NCI-H2171 treated with DMSO at 0.1 percent for 48 hours (cell line): ENCODE measurements around the gene BBLN.

ENCODE experiments used
- DNase-seq: peaks from one replicate; lab custom pipeline; 2025; lab: John Stamatoyannopoulos, UW

The BBLN gene

GRCh38 chr9:128191406-128192046 is 31.5 kb downstream of the BBLN start, which contains the start of gene CIZ1:
CIZ1 (minus strand) TSS chr9:128191572; CDS start chr9:128190857, 715 bp downstream.
- DNase-seq = peak; percentile 64

DNA sequence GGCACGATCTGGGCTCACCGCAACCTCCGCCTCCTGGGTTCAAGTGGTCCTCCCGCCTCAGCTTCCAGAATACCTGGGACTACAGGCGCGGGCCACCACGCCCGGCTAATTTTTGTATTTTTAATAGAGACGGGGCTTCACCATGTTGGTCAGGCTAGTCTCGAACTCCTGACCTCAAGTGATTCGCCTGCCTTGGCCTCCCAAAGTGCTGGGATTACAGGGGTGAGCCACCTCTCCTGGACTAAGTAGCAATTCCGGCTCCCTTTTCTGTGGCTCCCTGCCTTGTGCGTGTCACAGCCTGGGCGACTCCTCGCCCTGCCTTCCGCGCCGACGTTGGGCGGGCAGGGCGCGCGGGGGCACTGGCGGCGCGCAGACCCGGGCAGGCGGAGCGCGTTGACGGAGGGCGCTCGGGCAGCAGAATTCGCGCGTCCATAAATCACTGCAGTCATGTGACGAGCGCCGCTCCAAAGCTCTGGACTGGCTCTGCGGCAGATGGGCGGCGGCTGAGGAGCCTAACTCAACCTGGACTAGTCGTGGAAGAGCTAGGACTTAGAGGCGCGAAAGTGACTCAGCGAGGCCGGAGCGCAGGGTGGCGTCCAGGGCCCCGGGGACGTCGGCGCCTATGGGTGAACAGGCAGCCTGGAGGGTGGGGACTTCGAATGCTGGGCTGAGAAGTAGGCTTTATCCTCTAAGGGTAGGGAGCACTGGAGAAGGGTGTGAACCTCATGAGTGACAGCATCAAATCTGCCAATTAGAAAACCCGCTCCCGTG is 32.7 kb downstream of the BBLN start:
- DNase-seq = peak; percentile 83

GRCh38 chr9:128193469-128194096 is 33.5 kb downstream of the BBLN start:
- DNase-seq = no peak

DNA sequence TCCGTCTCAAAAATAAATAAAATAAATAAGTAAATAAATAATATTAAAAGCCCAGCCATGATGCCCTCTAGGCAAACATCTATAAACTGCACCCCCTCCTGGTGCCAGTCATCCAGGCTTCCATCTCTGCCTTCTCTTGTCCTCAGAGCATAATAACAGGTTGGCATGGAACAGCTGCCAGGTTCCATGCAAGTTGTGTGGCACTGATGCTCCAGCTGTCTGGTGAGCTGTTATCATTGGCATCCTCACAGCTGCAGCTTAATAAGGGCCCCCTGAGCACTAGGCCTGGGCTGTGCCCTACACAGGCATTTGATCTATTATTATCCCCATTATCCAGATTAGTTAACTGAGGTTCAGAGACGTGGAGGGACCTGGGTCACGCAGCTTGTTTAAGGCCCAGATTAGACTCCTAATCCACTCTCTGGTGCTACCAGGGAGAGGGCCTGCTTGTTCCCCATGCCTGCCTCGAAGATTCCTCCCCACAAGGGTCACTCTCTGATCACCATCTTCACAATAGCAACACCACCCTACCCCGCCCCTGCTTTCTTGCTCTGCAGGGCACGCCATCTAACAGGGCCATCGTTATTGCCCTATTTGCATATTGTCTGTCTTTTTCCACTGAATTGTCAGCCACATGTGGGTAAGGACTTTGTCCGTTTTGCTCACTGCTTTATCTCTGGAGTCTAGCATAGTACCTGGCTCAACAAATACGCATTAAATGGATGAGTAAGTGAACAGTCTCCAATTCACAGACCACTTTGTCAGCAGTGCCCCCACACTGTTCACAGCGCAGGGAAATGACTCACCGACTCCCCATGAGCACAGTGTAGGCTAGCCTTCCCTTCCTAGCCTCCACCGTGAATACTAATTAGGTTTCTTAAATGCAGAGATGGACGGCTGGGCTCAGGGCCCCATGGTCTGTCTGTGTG is 41.6 kb downstream of the BBLN start:
- DNase-seq = peak; percentile 25

DNA sequence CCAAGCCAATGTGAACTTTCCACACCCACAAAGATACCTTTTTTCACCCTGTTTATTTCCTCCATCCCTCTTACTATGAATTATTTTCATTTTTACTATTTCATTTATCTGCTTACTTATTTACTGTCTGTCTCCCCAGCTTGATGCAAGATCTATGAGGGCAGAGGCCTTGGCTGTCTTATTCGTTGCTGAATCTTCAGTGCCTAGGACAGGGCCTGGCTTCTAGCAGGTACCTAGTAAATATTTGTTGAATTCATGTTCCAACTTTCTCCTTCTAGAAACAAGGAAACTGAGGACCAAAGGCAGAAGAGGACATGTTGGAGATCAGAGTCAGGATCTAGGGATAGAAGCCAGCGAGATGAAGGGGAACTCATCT is 42.6 kb downstream of the BBLN start:
- DNase-seq = no peak

DNA sequence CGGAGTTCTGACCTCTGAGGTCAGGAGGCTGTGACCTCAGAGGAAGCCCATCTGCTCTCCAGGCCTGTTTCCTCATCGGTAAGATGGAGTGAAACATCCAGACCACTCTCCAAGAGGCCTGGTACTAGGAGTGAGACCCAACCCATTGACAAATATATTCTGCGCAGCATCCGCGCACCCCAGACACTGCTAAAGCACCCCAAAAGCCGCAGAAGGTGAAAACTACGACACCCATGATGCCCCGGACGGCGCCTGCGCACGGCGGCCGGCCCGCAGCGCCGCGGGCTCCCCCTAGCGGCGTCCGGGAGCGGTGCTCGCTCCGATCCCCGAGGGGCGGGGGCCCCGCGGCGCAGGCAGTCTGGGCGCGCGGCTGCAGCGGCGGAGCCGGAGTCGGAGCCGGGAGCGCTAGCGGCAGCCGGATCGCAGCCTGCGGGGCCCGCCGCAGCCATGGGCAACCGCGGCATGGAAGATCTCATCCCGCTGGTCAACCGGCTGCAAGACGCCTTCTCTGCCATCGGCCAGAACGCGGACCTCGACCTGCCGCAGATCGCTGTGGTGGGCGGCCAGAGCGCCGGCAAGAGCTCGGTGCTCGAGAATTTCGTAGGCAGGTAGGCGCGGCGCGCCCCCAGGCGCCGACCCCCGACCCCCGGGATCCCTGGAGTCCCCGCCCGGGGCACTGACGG is 43.1 kb downstream of the BBLN start, which contains the start of gene DNM1:
TSS of gene DNM1 (plus strand) at position 356 of the 683 bp plus-strand sequence. CDS start at position 448, 92 bp downstream.
- peak; percentile 75 for DNase-seq

DNA sequence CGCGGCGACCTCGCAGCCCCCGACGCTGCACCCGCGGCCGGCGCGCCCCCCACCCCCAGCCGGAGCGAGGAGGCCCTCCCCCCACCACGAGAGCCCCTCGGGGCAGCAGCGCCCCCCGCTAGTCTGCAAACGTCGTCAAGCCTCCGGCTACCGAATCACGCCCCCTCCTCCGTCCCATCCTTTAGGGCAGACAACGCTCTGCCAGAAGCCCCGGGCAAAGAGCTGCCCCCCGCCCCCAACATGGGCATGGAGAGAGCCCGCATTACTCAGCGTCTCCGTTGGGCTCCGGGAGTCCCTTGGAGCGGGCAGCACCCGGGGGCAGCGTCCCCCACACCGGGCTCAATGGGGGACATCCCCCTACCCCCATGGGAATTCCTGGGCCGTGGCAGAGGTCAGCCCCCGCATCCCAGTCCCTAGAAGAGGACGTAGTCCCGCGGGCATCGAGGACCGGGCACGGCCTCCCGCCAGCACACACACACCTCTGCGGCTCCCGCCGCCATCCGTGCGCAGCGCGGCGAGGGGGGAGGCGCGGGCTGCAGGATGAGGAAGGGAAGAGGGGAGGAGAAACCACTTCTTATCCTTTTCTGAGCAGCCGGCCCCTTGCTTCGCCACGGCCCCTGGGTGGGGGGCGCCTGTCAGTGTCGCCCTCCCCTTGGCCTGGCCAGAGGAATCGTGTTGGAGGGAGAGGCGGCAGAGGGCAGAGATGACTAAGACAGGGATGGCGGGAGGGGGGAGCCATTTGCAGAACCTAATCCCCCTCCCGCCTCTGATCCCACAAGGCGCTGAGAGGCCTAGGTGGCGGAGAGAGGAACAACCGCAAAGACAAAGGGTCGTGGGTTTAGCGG is 43.9 kb downstream of the BBLN start:
- peak; percentile 79 for DNase-seq

DNA sequence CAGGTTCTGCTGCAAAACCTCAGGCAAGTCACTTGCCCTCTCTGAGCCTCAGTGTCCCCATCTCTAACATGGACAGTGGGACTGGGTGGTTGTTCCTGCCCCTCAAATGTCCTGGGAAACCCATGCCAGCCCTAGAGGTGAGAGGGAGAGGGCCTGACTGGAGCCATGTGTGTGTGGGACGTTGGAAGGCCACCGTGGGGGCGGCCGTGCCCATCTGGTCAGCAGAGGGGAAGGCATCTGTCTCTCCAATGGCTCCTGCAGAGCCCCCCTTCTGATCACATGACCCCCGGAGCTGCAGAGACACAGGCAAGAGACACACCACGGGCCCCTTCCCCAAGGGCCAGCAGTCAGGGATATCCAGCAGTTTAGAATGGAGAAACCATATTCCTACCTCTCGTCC is 44.8 kb downstream of the BBLN start:
- no peak for DNase-seq

- no peak for DNase-seq
These were observed 45.4 kb downstream of the BBLN start for GRCh38 chr9:128205296-128205944.

DNA sequence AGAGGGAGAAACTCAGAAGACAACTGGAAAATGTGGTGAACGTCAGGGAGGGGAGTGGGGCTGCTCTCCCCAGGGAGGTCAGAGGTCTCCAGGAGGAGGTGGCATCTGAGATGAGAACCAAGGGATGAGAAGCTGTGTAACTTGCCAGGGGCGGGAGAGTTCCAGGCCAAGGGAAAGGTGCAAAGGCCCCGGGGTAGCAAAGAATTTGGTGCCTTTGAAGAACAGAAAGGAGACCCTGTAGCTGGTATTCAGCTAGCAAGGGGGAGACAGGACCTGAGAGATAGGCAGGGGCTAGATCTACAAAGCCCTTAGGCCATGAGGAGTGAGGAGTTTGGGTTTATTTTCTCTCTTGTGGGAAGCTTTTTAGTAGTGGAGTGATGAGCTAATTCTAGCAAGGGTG is 46.4 kb downstream of the BBLN start:
- no peak for DNase-seq

DNA sequence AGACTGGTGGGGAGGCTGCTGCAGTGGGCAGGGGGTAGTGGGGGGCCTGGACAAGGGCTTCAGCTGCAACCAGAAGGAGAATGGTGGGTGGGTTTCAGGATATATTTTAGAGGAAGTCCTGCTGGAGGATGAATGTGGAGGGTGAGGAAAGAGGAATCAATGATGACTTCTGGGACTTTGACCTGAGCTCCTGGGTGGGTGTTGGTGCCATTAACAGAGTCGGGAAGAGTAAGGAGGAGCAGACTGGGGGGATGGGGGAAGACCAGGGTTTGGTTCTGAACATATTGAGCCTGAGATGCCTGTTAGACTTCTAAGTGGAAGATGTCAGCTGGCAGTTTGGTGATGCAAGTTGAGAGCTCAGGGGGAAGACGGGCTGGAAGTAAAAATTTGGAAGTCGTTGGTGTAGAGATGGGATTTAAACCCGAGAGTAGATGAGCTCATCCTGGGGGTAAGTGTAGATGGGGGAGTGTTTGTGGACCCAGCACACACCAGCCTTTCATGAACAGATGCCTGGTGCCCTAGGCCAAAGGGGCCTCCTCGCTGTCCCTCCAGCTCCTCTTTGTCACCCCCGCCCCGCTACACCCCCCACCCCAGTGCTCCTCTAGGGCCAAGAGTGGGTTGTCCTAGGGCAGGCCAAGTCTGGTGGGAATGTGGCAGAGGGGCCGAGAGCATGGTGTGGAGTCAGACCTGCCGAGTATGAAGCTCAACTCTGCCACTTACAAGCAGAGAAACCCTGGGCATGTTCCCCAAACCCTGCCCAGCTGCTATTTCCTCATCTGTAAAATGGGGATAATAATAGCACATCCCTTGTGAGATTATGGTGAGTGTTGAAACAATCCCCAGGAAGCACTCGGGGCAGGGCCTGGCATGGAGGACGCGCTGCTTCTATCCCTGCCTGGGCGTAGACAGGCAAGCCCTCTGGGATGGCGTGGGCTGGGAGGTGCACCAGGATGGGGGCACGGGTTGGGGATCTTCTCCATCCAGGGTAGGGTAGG is 47.1 kb downstream of the BBLN start:
- peak; percentile 25 for DNase-seq

DNA sequence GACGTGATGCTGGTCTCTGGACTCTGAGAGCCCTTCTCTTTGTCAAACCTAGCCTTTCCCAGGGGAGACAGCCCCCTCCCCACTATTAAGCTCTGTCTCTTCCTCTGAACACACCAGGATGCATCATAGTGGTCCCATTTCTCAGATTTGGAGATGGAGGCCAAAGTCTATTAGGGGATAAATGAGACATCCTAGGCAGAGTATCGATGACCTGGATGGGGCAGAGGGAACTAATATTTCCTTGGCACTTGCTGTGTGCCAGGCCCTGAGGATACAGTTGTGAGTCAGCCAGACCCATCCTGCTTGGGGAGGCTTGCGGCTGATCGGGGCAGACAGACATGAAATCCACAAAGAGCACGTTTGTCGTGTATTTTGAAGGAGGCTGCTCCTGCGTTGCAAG is 48.3 kb downstream of the BBLN start:
- DNase-seq = no peak

GRCh38 chr9:128208946-128209669 is 49.0 kb downstream of the BBLN start:
- no peak for DNase-seq

- peak; percentile 89 for DNase-seq
These were observed 51.3 kb downstream of the BBLN start for GRCh38 chr9:128211186-128211980.

DNA sequence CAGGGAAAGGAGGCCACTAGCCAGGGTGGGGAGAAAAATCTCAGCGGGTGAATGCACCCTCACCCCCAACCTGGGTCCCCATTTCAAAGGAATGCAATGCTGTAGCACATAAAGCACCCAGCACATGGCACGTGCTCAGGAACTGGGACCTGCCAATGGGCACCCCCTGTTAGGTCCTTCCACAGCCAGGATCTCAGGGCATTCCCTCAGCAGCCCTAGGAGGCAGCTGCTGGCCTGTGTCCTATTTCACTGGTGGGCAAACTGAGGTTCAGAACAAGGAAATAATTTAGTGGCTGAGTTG is 51.9 kb downstream of the BBLN start:
- DNase-seq = no peak
